ENCODE results near the gene CAMTA1. TPM values are rescaled to one million over a fixed set of nuclear protein-coding genes. Genes with fewer than 3 reads are reported as not detected.

The CAMTA1 gene
- total and polyA plus RNA-seq, 4 donors, result 48.1 to 140 (median 52.3) TPM

DNA sequence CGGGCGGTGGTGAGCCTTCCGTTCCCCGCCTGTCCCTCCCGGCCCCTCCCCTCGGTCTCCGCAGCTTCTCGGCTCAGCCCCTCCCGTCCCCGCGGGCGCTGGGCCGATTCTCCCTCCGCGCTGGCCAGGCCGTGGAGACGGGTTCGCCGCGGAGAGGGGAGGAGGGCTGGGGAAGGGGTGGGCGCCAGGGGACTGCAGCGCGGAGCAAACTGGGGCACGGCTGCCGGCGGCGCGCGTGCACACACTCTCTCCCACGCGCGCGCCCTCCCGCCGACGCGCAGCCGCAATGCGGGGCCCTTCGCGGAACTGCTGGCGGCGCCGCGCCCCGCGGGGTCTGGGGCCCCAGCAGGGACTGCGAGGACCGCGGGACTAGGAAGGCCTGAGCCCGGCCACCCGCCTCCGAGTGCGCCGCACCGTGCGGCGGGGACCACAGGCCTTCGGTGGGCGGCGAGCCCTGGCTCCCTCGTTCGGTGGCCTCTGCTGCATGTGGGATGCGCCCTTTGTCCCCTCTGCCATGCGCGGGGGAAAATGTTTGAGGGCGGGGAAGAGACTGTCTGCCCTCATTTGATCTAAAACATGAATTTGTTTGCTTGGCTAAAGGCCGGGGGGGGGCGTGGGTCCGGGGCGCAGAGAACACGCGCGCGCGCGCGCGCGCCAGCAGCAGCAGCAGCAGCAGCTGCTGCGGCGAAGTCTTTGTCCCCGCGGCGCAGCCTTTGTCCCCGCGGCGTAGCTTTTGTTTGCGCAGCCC is 895.1 kb downstream of the CAMTA1 start:
- 0% methylated on average over 54 to 89 of the region's 89 CpGs for WGBS, 2 donors
- TF ChIP-seq, protein P1, sequence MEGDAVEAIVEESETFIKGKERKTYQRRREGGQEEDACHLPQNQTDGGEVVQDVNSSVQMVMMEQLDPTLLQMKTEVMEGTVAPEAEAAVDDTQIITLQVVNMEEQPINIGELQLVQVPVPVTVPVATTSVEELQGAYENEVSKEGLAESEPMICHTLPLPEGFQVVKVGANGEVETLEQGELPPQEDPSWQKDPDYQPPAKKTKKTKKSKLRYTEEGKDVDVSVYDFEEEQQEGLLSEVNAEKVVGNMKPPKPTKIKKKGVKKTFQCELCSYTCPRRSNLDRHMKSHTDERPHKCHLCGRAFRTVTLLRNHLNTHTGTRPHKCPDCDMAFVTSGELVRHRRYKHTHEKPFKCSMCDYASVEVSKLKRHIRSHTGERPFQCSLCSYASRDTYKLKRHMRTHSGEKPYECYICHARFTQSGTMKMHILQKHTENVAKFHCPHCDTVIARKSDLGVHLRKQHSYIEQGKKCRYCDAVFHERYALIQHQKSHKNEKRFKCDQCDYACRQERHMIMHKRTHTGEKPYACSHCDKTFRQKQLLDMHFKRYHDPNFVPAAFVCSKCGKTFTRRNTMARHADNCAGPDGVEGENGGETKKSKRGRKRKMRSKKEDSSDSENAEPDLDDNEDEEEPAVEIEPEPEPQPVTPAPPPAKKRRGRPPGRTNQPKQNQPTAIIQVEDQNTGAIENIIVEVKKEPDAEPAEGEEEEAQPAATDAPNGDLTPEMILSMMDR (IDR thresholded peaks at IDR 0.05; ENCODE audit: control extremely low read depth, extremely low read depth), result no peak
- H3K4me3 ChIP-seq, result peak overlapping the region; percentile 55
- H3K36me3 ChIP-seq (ENCODE audit: control insufficient read depth in 4 of 4, insufficient read depth in 4 of 4, low read length in 4 of 4), result no peaks in the 10 kb centered on the region
- H3K27ac ChIP-seq (ENCODE audit: low read depth in 1 of 2, low read length in 1 of 2), result no peak overlapping the region
- DNase-seq (peak; percentile 88 to 94 (median 90)), ATAC-seq (ENCODE audit: insufficient read depth, low FRiP score) (peak; percentile 45)
- H3K27me3 ChIP-seq (ENCODE audit: control insufficient read depth in 3 of 3, insufficient read depth in 3 of 3, low read length in 2 of 3), result no peaks in the 10 kb centered on the region
- peak overlapping the region in 1 of 2 donors; percentile 44 for H3K9ac ChIP-seq (ENCODE audit: insufficient read depth in 1 of 2, low read length in 2 of 2)
- H3K9me3 ChIP-seq (ENCODE audit: control insufficient read depth in 4 of 4, insufficient read depth in 3 of 4, low read length in 3 of 4), result no peaks in the 10 kb centered on the region
- peaks cover 0 to 14% (median 0%) of the 10 kb centered on the region in 5 donors for H3K4me1 ChIP-seq (ENCODE audit: control insufficient read depth in 5 of 5, insufficient read depth in 5 of 5, low read length in 5 of 5)

DNA sequence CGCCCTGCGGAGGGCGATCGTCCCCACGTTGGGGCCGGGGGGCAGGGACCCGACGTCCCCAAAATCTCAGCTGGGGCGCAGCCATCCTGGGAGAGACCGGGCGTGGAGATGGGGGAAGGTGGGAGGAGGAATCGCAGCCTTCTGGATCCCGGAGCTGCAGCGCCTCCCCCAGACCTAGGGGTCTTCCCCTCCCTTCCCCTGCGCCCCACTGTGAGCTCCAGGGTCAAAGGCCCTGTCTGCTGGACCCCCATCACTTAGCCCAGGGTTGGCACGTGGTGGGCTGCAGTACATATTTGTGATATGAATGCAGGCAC is 895.7 kb downstream of the CAMTA1 start:
- WGBS, 2 donors, result 2 to 7% methylated on average over 15 to 16 of the region's 16 CpGs
- ATAC-seq (ENCODE audit: insufficient read depth, low FRiP score), result no peak

DNA sequence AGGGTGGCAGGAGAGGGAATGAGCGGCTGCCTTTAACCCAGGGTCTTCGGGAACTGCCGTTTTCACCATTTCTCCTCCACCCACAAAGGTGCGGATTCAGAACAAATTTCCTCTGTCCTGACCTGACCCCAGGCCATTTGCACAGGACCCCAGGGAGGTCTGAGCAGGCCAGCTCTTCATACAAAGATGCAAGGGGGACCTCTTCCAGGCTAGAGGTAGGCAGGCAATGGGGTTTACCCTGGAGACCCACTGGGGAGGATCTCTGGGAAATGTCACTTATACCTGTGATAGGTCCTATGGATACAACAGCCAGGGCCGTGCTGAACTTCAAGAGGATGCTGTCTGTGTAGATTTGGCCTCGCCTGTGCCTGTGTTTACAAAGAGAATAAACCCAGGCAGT is 896.1 kb downstream of the CAMTA1 start:
- no peak overlapping the region for H3K9ac ChIP-seq (ENCODE audit: insufficient read depth in 1 of 2, low read length in 2 of 2)
- H3K27ac ChIP-seq (ENCODE audit: low read depth in 1 of 2, low read length in 1 of 2), result no peak overlapping the region
- DNase-seq, result peak in 1 of 3 donors; percentile 14
- no peaks in the 10 kb centered on the region for H3K36me3 ChIP-seq (ENCODE audit: control insufficient read depth in 4 of 4, insufficient read depth in 4 of 4, low read length in 4 of 4)
- H3K4me3 ChIP-seq, result no peak overlapping the region
- no peaks in the 10 kb centered on the region for H3K9me3 ChIP-seq (ENCODE audit: control insufficient read depth in 4 of 4, insufficient read depth in 3 of 4, low read length in 3 of 4)
- no peak for ATAC-seq (ENCODE audit: insufficient read depth, low FRiP score)
- TF ChIP-seq, protein P1 (IDR thresholded peaks at IDR 0.05; ENCODE audit: control extremely low read depth, extremely low read depth), result no peak
- H3K27me3 ChIP-seq (ENCODE audit: control insufficient read depth in 3 of 3, insufficient read depth in 3 of 3, low read length in 2 of 3), result no peaks in the 10 kb centered on the region
- 80 to 89% methylated on average over 6 of the region's 6 CpGs for WGBS, 2 donors
- peaks cover 0 to 14% (median 0%) of the 10 kb centered on the region in 5 donors for H3K4me1 ChIP-seq (ENCODE audit: control insufficient read depth in 5 of 5, insufficient read depth in 5 of 5, low read length in 5 of 5)

More for the DNA sequence above, 895.7 kb downstream of the CAMTA1 start:
- TF ChIP-seq, protein P1 (IDR thresholded peaks at IDR 0.05; ENCODE audit: control extremely low read depth, extremely low read depth), result no peak
- peaks cover 0 to 14% (median 0%) of the 10 kb centered on the region in 5 donors for H3K4me1 ChIP-seq (ENCODE audit: control insufficient read depth in 5 of 5, insufficient read depth in 5 of 5, low read length in 5 of 5)
- H3K27me3 ChIP-seq (ENCODE audit: control insufficient read depth in 3 of 3, insufficient read depth in 3 of 3, low read length in 2 of 3), result no peaks in the 10 kb centered on the region
- no peak overlapping the region for H3K27ac ChIP-seq (ENCODE audit: low read depth in 1 of 2, low read length in 1 of 2)
- H3K9me3 ChIP-seq (ENCODE audit: control insufficient read depth in 4 of 4, insufficient read depth in 3 of 4, low read length in 3 of 4), result no peaks in the 10 kb centered on the region
- H3K9ac ChIP-seq (ENCODE audit: insufficient read depth in 1 of 2, low read length in 2 of 2), result no peak overlapping the region
- no peaks in the 10 kb centered on the region for H3K36me3 ChIP-seq (ENCODE audit: control insufficient read depth in 4 of 4, insufficient read depth in 4 of 4, low read length in 4 of 4)
- no peak for DNase-seq
- H3K4me3 ChIP-seq, result no peak overlapping the region

Data from lung (tissue), 12 donors.